B cell (primary cell): ENCODE data around the gene PDCD2L. TPM values are rescaled to one million over a fixed set of nuclear protein-coding genes. Genes with fewer than 3 reads are reported as not detected.

Source experiments
- ATAC-seq: fragments of 200-7000 bp; cut with Tn5 transposase; one replicate; pipeline ENCODE4 v1.10.0; 2021; ENCODE audit warnings: low read depth, mild to moderate bottlenecking, moderate number of reproducible peaks, moderate library complexity
- CTCF ChIA-PET: fragments of 350-600 bp; sonication (Branson Sonifier 250); formaldehyde crosslinking; loops from one replicate; lab custom pipeline; 2021; ENCODE audit warnings: antibody characterized with exemption, inconsistent platforms; lab: Charles Lee
- POLR2A ChIA-PET: fragments of 350-600 bp; sonication (Branson Sonifier 250); formaldehyde crosslinking; loops from one replicate; lab custom pipeline; 2021; ENCODE audit warnings: antibody characterized with exemption; lab: Charles Lee
- DNase-seq: peaks from one replicate; pipeline ENCODE4 v3.0.0; 2013
- H2AFZ ChIP-seq: 2 replicates; pipeline ENCODE4 v1.6.1; 2012; ENCODE audit warnings: mild to moderate bottlenecking, low read depth, low read length; ENCODE audit not compliant: insufficient read depth, poor library complexity, severe bottlenecking
- H3K27ac ChIP-seq, 2 donors: 1 replicate in 1 of 2; 2 replicates in 1 of 2; pipeline ENCODE4 v1.5.1; 2012 to 2013; ENCODE audit warnings: low read length in 2 of 2, mild to moderate bottlenecking in 2 of 2, moderate library complexity in 1 of 2
- H3K27me3 ChIP-seq, 4 experiments: fragments of 200-600 bp in 1 of 4; sonication (generic) in 1 of 4; replicated peaks in 1 of 4; 1 replicate in 2 of 4; 2 replicates in 2 of 4; pipeline versions ENCODE4 v1.6.1 to v1.7.0; 2013 to 2016; ENCODE audit warnings: low read length in 3 of 4, mild to moderate bottlenecking in 2 of 4, mixed read lengths in 1 of 4, moderate library complexity in 1 of 4; ENCODE audit not compliant: insufficient read depth in 4 of 4, control insufficient read depth in 3 of 4; ENCODE audit errors: control extremely low read depth in 1 of 4
- H3K36me3 ChIP-seq, 2 experiments: replicated peaks in 1 of 2; 1 replicate in 1 of 2; 2 replicates in 1 of 2; pipeline versions ENCODE4 v1.6.1 to v1.7.1; 2013; ENCODE audit warnings: low read length in 1 of 2; ENCODE audit not compliant: insufficient read depth in 2 of 2, control insufficient read depth in 1 of 2; ENCODE audit errors: control extremely low read depth in 1 of 2, extremely low read depth in 1 of 2
- H3K4me1 ChIP-seq, 2 donors: fragments of 200-600 bp in 1 of 2; sonication (generic) in 1 of 2; 1 replicate in 1 of 2; 2 replicates in 1 of 2; pipeline versions ENCODE4 v1.5.1 to v1.6.1; 2013 to 2017; ENCODE audit warnings: low read length in 2 of 2; ENCODE audit not compliant: control insufficient read depth in 2 of 2, insufficient read depth in 2 of 2
- H3K4me2 ChIP-seq: replicated peaks from 2 replicates; pipeline ENCODE3; 2012; ENCODE audit warnings: mild to moderate bottlenecking, low read depth, low read length; ENCODE audit not compliant: poor library complexity, severe bottlenecking
- H3K4me3 ChIP-seq, 5 experiments: fragments of 200-600 bp in 1 of 5; sonication (generic) in 1 of 5; 1 replicate in 3 of 5; 2 replicates in 2 of 5; pipeline versions ENCODE4 v1.5.1 to v1.7.0; 2011 to 2016; ENCODE audit warnings: low read length in 4 of 5, mild to moderate bottlenecking in 4 of 5, low read depth in 2 of 5, control low read depth in 1 of 5, moderate library complexity in 1 of 5; ENCODE audit not compliant: insufficient read depth in 1 of 5; ENCODE audit errors: control extremely low read depth in 1 of 5, extremely low read depth in 1 of 5
- H3K79me2 ChIP-seq: fragments of 200-600 bp; sonication (generic); one replicate; pipeline ENCODE4 v1.6.0; 2016; ENCODE audit warnings: low read length; ENCODE audit not compliant: control insufficient read depth, insufficient read depth
- H3K9ac ChIP-seq: fragments of 200-600 bp; sonication (generic); 2 replicates; pipeline ENCODE4 v1.6.1; 2017; ENCODE audit warnings: mild to moderate bottlenecking, low read length, moderate library complexity
- H3K9me3 ChIP-seq, 3 donors: one replicate each; pipeline versions ENCODE4 v1.6.1 to v1.7.1; 2013; ENCODE audit warnings: low read length in 2 of 3; ENCODE audit not compliant: control insufficient read depth in 2 of 3, insufficient read depth in 1 of 3; ENCODE audit errors: control extremely low read depth in 1 of 3
- H4K20me1 ChIP-seq: 2 replicates; pipeline ENCODE4 v1.6.0; 2012; ENCODE audit warnings: mild to moderate bottlenecking, low read length; ENCODE audit not compliant: insufficient read depth, control insufficient read depth, poor library complexity, severe bottlenecking
- H3K27ac Mint-ChIP-seq: one replicate; pipeline ENCODE4 v1.8.0; 2021; ENCODE audit warnings: mixed read lengths
- H3K27me3 Mint-ChIP-seq: one replicate; pipeline ENCODE4 v1.8.0; 2021; ENCODE audit warnings: mixed read lengths
- H3K4me1 Mint-ChIP-seq: one replicate; pipeline ENCODE4 v1.8.0; 2021; ENCODE audit warnings: mixed read lengths
- H3K4me3 Mint-ChIP-seq: one replicate; pipeline ENCODE4 v1.8.0; 2021; ENCODE audit warnings: mixed read lengths
- H3K9me3 Mint-ChIP-seq: one replicate; pipeline ENCODE4 v1.8.0; 2022; ENCODE audit warnings: mixed read lengths; ENCODE audit not compliant: insufficient read depth
- CTCF ChIP-seq: fragments of 200-600 bp; IDR thresholded peaks from one replicate; pipeline ENCODE4 v1.8.0; 2022; ENCODE audit warnings: antibody characterized with exemption, mild to moderate bottlenecking
- EZH2 ChIP-seq: IDR thresholded peaks from 2 replicates; pipeline ENCODE4 v1.6.1; 2012; ENCODE audit warnings: borderline replicate concordance, low read depth, mild to moderate bottlenecking, moderate library complexity, low read length; ENCODE audit not compliant: insufficient read depth, poor library complexity, severe bottlenecking
- WGBS: methylation state at CpG from one replicate; pipeline ENCODE4 v1.1.5; 2013; ENCODE audit warnings: missing lambda C conversion rate; ENCODE audit not compliant: insufficient coverage; 5-methylcytosine and 5-hydroxymethylcytosine counted together
- intact Hi-C: fragments of 100-400 bp; cut with micrococcal nuclease; formaldehyde crosslinking; loops from one replicate; pipeline ENCODE4 v1.10.0; 2022
- polyA plus RNA-seq: library from polyadenylated mRNA; depleted of rRNA; stranded (reverse); fragments of >200 nt; gene quantifications from 2 replicates; pipeline ENCODE4 v1.2.3, GENCODE V29; 2012
- total RNA-seq, 2 donors: library from RNA; stranded (reverse); fragments of 120-200 nt in 1 of 2; gene quantifications; 1 replicate in 1 of 2; 2 replicates in 1 of 2; pipeline versions ENCODE4 v1.2.3 to v1.2.4, GENCODE V29; 2013 to 2022

PDCD2L gene
- total and polyA plus RNA-seq, 2 donors (not counting 1 experiment from before 2014, with no cell fraction given): 11.3 to 16.7 TPM

DNA sequence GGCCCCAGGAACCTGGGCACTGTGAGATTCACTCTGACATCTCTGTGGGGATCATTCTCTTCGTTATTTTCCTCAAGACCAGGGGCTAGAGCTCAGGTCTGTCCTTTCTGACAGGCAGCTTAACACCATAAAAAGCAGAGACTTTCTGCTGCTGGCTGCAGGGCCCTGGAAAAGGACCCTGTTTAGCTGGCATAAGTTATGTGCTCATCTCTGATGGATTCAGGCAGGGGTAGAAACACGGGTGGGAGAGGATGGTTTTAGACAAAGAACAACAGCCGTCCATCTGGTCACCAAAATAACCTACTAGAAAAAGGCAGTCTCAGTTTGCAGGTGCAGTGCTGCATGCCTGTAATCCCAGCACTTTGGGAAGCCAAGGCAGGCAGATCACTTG, 41.5 kb upstream of the PDCD2L start:
- Histone ChIP-seq H3K4me3 (no peak overlapping the region), H3K4me2 (no peak overlapping the region), H4K20me1 (no peaks in the 10 kb centered on the region), H3K9ac (no peak overlapping the region), H3K27me3 (no peaks in the 10 kb centered on the region), H2AFZ (no peak overlapping the region), H3K4me1 (peaks cover 24 to 42% of the 10 kb centered on the region in 2 donors), H3K27ac (no peak overlapping the region), H3K9me3 (no peaks in the 10 kb centered on the region), H3K36me3 (peaks cover 0 to 11% of the 10 kb centered on the region in 2 experiments), H3K79me2 (peaks cover 30% of the 10 kb centered on the region)
- WGBS: 85% methylated on average over 3 of the region's 3 CpGs
- ChIA-PET POLR2A (no interaction called here), CTCF (interaction anchor here (1.2 kb wide), 1 partner anchor 69 kb away, joined by 4 read pairs; no protein-coding TSS in a partner anchor)
- Mint-ChIP-seq H3K27ac (peak overlapping the region; percentile 7), H3K4me3 (no peak overlapping the region), H3K9me3 (no peaks in the 10 kb centered on the region), H3K27me3 (no peaks in the 10 kb centered on the region), H3K4me1 (peaks cover 42% of the 10 kb centered on the region)
- intact Hi-C loops: no loop called here
- TF ChIP-seq CTCF (no peak), EZH2 (no peak)
- ATAC-seq: no peak
- no peak for DNase-seq

GRCh38 chr19:34363094-34363493, 41.1 kb upstream of the PDCD2L start:
- DNase-seq: no peak
- CTCF ChIA-PET: no interaction called here
- TF ChIP-seq CTCF: no peak
- TF ChIP-seq EZH2: no peak
- POLR2A ChIA-PET: no interaction called here
- H4K20me1 ChIP-seq: no peaks in the 10 kb centered on the region
- H3K4me2 ChIP-seq: no peak overlapping the region
- H3K9ac ChIP-seq: no peak overlapping the region
- H3K27ac ChIP-seq: no peak overlapping the region
- Mint-ChIP-seq H3K4me3 (peak overlapping the region; percentile 30), H3K27me3 (no peaks in the 10 kb centered on the region), H3K9me3 (no peaks in the 10 kb centered on the region), H3K27ac (no peak overlapping the region), H3K4me1 (peaks cover 40% of the 10 kb centered on the region)
- intact Hi-C loops: no loop called here
- no peaks in the 10 kb centered on the region for H3K9me3 ChIP-seq
- H3K4me1 ChIP-seq: peaks cover 24 to 42% of the 10 kb centered on the region in 2 donors
- peaks cover 35% of the 10 kb centered on the region for H3K79me2 ChIP-seq
- WGBS: 92% methylated on average over 4 of the region's 4 CpGs
- no peak for ATAC-seq
- H2AFZ ChIP-seq: no peak overlapping the region
- no peak overlapping the region for H3K4me3 ChIP-seq
- no peaks in the 10 kb centered on the region for H3K27me3 ChIP-seq
- peaks cover 0 to 15% of the 10 kb centered on the region in 2 experiments for H3K36me3 ChIP-seq
